NT2/D1 (cell line): ENCODE measurements around the gene MAGI1.

Source experiments
- SUZ12 ChIP-seq: IDR thresholded peaks from 2 replicates; pipeline ENCODE4 v1.6.1; 2011; ENCODE audit not compliant: insufficient read length, insufficient read depth; ENCODE audit errors: extremely low read depth
- YY1 ChIP-seq: IDR thresholded peaks from 2 replicates; pipeline ENCODE4 v1.6.1; 2011; ENCODE audit not compliant: insufficient read length, insufficient read depth
- ZNF274 ChIP-seq: IDR thresholded peaks from 2 replicates; pipeline ENCODE4 v1.6.1; 2011; ENCODE audit warnings: mild to moderate bottlenecking, low read depth, low read length

- TF ChIP-seq ZNF274 (no peak), YY1 (no peak), SUZ12 (no peak)
These were observed 89.7 kb downstream of the MAGI1 start for GRCh38 chr3:65948841-65949573.
